ENCODE measurements around the gene SCO1.
"Not testable (repeated sequence)": the region's sequence is repeated elsewhere in the genome, so short reads cannot be mapped to it uniquely, and the experiment has no call there.

The SCO1 gene

DNA sequence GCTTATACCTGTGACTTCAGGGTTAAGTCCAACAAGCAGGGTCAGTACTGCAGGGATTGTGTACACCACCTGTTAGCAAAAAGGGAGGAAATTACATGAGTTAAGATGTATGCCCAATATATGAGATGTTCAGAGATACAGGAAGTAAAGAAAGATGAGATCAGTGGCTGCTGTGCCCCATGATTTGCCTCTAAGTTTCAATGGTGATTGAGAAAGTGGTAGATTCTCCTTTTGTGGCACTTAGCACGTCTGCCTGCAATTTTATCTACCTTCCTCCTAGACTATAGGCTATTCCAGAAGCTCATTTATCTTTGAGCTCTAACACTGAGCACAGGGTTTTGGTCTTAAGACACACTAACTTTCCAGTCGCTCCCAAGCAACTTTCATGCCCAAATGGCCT, 28.9 kb upstream of the SCO1 start:
- DNase-seq, result no peak

DNA sequence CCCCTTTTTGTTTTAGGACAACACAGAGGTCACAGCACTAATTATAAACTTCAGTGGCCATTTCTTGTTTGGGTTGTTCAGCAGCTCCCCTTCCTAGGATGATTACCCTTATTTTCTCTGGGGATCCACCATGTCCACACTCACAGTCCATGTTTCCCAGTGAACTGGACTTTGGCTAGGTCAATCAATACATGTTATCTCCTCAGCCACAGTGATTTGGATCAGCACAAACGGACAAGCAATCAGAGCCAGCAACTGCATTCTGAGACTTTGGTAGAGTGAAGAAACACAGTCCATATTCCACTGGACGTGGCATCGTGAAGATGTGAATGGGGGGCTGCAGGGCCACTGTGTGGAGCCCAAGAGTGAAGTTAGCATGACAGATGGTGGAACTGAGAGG, 27.9 kb upstream of the SCO1 start:
- no peak for DNase-seq

DNA sequence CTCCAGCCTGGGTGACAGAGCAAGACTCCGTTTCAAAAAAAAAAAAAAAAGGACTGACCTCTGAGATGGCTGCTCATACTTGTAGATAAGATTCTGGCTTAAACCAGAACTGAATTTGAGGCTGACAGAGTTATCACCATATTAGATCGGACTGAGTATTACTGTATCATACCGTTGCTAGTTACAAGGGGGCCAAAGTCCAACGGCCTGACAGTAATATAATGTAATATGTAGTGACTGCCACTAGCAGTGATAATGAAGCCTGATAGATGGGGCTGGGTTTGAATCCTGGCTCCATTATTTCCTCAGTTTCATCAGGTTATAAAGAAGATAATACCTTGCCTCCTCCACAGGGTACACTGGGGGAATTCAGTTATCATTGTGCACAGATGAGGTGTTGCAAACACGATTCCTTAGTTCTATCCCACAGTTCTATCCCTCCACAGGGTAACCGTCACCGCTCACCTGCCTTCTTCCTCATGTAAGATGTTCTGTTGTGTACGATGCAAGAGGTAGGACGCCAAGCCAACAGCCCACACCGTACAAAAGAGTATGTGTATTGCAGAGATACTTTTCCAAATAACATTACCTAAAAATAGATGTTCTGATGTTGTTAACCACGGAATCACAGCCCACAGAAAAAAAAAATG, 27.3 kb upstream of the SCO1 start:
- DNase-seq, result no peak

DNA sequence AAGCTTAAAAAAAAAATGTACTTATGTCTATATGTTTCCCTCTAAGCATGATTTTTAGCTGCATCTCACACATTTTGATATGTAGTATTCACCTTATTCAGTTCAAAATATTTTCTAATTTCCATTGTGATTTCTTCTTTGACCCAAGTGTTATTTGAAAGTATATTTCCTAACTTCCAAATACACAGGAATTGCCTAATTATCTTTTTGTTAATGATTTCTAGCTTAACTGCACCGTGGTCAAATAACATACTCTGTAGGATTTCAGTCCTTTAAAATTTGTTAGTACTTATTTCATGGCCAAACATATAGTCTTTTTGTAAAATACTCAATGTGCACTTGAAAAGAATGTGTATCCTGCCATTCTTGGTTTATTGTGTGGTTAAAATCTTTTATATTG, 21.2 kb upstream of the SCO1 start:
- no peak for DNase-seq

DNA sequence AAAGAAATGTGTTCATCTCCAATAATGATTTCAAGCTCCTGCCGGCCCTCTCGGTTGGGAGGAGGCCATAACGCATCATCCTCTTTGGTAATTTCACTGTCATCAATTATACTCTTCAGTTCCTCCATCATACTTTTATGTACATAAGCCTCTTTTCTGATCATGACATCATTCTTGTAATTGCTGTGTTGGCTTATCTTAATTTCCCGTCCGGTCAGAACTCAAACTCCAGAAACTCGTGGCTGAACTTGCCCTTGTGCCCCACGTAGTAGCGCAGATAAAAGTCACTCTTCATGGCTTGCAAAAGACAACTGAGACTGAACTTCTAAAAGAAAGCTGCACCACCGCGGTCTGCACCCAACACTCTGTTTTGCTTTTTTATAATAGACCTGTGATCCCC, 18.9 kb upstream of the SCO1 start:
- no peak for DNase-seq

DNA sequence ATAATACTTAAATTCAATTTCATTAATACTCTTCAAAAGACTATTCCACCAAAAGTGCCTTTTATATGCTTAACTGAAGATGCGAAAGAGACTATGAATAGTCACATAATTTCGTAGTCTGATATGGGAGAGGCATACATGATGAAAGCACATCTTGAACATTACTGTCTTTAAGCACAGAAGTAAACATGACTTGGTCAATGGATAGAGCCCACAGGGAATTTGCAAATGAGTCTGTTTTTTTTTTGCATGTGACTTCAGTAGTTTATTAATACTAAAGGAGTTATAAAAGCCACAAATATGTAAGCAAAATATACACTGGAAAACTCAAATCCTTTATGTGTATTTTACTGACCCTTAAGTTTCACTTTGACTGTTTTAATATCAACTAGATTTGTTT, 16.0 kb upstream of the SCO1 start:
- DNase-seq, result no peak

DNA sequence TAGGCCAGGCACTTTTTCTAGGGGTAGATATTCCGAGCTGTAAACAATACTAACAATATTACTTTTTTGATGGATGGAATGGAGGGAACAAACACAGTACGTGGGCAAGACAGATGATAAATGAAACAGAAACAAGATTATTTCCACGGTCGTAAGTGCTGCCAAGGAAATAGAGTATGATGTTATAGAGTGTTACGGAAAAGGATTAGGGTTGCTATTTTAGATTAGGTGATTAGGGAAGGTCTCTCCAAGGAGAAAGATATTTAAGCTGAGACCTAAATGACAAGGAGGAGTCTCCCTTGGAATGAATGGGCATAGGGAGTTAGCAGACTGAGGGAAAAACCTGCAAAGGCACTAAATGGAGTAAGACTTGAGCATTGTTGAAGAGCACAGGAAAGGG, 8.4 kb upstream of the SCO1 start:
- DNase-seq, result no peak

DNA sequence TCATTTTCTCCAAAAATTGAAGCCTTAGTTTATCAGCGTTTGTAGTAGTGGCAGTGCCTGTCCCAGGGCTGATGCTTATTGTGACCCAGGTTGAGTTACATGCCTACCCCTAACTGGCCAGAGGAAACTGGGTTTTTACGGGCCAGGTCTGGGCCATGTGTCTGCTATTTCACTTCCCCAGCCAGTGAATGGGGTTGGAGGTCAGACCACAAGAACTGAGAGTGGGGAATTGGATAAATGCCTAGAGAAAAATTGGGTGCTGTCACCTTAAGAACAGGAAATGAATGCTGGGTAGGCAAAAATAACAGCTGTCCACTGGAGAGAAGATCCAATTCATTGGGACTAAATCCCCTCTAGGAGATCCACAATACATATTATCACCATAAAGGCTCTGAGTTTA, 5.2 kb upstream of the SCO1 start:
- DNase-seq, result no peak

DNA sequence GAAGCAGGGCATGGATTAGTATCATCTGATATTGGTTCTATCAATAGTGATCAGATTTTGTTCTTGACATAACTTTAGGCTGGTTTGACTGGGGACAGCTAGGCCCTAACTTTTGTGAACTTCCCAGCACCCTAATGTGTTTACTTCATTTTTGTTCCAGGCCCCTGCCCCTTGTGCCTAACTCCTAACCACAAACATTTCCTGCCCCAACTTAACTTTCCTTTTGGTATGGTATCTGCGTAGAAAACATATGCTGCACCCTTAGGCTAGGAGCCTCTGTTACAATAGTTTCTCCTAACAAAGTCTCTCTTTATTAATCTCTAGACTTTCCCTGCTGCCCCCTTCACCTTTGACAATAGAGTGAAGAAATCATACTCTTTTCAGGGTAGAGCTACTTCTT, 2.5 kb upstream of the SCO1 start:
- DNase-seq, result no peak

DNA sequence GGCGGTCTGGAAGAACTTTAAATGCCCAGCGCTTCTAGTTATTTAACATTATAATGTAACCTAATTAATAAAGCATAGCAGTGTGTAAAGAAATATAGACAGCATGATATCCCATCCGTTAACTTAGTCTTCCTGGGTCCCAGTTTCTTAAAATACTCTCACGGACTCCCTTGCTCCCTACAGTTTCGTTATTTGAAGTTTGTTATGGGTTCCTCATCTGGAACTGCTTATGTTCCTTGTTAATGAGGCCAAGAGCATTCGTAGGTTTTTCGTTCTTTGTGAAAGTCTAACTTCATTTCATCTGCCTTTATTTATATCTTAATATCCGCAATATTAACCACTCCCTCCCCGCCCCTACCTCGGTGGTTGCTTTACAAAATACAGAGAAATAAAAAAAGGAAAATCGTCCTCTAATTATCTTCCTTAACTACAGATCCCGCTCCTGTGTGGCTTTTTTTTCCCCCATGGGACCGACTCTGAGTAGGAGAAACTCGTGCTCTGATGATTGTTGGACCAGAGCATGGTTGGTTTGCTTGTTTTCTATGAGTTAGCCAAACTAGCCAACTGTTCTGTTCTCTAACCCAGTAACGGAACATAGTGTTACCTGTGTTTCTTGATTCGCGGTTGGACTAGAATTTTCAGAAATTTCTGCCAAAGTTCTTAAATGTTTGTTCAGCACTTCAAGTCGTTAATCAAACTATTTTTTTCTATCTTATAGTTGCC, 924 bp upstream of the SCO1 start:
- DNase-seq, result no peak

DNA sequence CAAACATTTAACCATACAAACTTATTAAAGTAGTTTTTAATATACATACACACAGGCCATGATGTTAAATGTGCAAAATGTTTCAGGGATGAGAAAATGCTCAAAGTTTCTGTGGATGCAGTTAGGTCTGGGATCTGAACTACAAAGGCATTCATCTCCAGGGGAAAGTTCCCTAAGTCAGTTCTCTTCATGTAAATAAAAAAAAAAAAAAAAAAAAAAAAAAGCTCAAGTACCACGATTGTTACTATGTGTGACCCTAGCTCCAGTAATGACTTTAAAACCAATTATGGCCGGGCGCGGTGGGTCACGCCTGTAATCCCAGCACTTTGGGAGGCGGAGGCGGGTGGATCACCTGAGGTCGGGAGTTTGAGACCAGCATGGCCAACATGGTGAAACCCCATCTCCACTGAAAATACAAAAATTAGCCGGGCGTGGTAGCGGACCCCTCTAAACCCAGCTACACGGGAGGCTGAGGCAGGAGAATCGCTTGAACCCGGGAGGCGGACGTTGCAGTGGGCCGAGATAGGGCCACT, 1.4 kb downstream of the SCO1 start:
- DNase-seq, result not testable (repeated sequence)

DNA sequence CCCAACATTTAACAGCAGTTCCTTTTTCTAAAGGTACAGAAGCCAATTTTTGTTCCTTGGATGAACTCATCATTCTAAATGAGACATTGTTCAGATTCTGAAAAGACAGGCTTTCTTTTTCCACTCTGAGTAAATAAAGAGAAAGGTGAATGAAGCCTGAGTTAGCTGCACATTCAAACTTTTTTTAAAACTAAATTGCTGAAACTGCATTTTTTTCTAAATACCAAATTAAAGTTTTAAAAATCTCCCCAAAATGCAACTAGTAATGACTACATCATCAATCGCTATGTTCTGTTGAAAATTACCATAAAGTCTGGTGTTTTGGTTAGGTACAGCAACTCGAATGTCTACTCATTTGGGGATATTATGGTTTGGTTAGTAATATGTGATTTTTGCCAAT, 9.8 kb downstream of the SCO1 start:
- no peak for DNase-seq

DNA sequence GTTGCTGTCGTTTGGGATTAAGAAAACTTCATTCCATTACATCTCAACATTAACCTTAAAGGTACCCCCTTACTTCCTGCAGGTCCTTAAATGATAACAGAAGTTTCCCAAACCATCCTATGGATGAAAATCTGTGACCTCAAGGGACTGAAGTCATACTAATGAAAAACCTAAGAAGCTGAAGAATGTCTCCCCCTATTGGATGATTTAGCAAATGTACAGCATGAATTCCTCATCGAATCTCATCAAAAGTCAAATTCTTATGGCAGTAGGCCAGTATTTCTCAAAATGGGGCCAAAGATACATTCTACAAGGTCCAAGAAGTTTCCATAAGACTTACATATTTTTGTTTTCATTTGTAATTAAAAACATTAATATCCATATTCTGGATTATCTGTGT, 13.5 kb downstream of the SCO1 start:
- no peak for DNase-seq

DNA sequence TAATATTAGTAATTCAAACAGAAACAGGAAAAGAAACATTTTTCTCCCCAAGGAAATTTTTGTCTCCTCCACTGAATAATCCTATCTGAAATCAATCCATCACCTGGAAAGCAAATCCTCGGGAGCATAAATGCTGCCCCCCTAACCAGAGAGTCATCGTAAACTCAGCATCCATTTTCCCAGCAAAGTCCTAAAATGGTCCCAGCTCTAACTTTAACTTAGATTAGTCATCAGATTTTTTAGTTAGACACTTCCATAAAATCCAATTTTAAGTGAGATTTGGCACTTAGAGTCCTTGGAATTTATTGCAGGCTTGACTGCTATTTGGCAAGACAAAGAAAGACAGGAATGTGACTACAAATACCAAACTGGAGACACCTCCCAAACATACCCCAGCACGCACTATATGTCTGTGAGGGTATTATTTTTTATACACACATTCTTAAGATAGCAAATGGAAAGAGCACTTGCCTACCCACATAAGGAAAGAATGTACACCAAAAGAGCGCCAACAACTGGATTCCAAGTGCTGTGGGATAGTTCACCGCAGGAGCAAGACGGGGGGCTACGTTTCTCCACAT, 15.4 kb downstream of the SCO1 start:
- DNase-seq, result no peak

DNA sequence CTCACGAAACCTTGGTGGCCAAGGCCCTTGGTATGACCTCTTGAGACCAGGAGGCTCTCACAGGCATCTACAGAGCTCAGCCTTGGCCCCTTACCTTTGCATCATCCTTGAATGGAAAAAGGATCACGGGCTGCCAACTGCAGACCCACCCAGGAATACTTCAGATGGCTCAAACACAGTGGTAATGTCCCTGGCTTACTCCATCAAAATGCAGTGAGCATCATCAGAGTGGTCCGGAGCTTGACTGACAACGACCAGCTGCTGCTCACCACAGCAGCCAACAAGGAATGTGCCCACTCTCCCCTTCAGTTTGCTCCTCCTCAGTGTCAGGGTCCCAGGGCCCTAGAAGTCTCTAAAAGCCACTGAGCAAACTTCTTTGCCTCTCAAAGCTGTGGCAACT, 22.6 kb downstream of the SCO1 start:
- DNase-seq, result no peak

DNA sequence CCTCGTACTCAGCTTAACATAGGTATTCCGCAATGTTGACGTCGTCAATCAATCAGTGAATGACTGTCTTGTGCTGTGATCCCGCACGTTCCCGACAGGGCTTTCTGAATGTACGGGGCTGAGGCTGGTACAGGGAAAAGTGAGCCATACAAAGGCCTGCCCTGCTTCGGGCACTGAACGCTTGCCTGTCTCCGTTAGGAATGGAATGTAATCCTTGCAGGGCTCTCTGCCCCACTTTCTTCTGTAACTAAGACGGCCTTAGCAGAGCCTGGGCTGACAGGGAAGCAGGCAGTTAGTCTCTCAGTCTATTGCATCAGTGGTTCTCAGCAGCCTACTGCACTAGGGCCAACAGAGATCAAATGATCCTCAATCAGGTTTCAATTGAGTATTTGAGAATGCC, 24.0 kb downstream of the SCO1 start:
- no peak for DNase-seq

DNA sequence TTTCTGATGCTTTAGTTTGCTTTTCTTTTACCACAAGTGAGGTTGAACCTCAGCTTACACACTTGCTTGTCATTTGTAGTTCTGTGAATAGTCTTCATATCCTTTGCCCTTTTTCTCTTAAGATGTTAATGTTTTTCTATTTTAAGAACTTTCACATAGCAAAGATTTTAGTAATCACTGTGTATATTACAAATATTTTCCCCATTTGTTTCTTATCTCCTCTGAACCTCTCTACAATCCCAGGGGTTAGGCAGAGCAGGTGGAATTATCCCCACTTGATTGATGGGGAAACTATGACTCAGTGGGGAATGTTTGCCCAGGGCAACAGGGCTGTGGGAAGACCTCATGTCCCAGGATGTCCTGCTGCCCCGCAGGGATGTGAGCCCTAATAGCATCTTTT, 28.6 kb downstream of the SCO1 start:
- DNase-seq, result no peak

DNA sequence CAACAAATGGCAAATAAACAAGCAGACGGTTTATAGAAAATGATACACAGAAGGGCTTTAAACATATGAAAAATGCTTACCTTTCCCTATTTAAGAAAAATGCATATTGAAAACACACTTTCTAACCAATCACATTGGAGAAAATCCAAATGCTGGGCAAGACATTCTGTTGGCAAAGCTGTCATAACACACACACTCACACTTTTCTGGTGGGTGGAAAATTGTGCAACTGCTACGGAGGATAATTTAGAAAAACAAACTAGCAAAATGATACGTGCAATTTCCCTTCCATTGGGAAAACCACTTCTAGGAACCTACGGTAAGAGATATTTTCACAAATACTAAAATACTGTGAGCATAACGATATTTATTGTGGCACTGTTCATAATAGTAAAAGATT, 30.4 kb downstream of the SCO1 start:
- DNase-seq, result no peak

DNA sequence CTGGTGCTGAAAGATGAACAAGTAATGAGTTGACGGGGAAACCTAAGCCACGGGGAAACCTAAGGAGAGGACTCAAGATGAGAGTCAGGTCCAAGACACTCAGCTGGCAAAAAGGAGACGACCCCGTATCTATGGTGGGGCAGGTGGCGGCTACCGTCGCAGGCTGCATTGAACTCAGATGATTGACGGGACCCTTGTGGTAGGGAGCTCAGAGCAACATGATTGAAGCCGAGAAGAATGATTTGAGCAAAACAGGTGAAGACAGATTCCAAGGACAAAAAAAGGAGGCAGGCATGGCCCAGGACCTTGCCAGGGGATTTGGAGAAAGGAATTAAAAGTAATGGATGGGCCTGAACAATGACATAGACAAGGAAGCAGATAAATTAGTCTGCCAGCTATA, 32.8 kb downstream of the SCO1 start:
- DNase-seq, result no peak

DNA sequence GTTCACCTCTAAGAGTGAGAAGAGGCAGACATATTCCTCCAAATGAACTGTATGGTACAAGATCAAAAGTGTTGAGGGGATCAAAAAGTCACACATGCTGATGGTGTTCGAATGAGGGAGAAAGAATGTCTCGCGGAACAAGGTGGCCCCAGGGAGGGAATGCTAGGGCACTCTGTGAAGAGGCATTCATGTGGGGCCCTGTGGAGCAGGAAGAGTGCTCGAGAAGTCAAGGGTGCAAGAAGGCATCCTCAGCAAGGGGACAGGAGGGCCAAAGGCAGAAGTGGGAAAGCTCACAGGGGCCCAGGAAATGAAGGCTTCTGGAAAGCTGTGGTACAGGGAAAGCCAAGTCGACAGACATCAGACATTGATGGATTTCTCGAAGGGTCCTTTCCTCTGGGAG, 34.1 kb downstream of the SCO1 start:
- DNase-seq, result no peak

DNA sequence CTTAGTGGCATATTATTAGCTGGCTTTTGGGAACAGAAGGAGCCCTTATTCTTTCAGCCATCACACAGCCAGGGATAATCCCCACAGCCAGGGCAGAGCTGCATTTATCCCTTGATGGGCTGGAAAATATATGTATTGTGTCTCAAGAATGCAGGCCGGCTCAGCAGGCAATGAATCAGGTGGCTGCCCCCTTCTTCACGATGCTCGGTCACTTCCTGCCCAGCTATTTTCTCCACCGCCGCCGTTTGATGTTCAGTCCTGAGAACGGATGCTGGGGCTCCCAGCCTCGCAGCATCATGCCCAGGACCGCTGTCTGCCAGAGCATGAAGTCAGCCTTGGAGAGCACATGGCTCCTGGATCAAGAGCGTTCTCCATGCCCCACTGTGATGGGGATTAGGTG, 35.9 kb downstream of the SCO1 start:
- no peak for DNase-seq

DNA sequence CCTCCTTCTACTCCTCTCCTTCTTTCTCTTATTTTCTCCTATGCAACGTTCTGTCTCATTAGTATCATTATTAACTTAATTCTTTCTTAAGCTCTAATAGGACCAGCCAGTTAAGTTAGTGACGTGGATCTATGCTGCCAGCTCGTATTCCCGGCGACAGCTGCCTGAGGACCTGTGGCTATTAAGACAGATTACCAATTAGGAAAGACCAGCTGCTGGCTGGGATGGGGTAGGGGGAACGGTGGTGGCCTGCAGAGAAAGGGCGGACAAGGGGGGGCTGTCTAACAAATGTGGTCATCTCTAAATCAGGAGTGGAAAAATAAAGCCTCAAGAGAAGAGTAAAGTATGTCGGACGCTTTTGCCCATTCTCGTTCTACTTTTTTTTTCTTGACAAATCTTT, 39.5 kb downstream of the SCO1 start:
- no peak for DNase-seq

DNA sequence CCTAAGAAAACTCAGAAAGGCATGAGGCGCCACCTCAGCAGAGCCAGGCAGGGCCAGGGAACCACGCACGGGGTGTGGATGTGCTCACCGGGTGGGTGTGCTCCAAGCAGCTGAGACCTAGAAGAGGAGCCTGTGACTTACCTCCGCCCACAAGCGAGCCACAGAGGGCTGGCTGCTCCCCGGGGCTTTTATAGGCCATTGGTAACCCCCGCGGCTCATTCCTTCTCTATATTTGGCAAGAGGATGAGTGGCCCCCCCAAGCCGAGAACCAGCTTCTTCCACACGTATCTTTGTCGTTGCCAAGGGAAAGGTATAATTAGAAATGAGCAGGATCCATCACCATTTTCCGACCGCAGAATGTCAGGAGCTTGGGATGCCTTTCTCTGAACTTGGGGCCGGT, 40.2 kb downstream of the SCO1 start, which contains the start of gene MYH3:
Gene MYH3, minus strand, starts transcription at position 162 of the 400 bp plus-strand sequence. CDS start 2,245 bp downstream, outside the sequence.
- peak in 2 of 56 donors; percentile 5 to 29 for DNase-seq
